ENCODE results near the gene NLRP9.
"Not testable (repeated sequence)": the region's sequence is repeated elsewhere in the genome, so short reads cannot be mapped to it uniquely, and the experiment has no call there.

The NLRP9 gene

GRCh38 chr19:55738302-55738701, at the start of gene NLRP9:
Gene NLRP9, minus strand, starts transcription at chr19:55738402. Its CDS starts 28 bp downstream, at chr19:55738374.
- no peak for DNase-seq

- DNase-seq, result no peak
Measured at GRCh38 chr19:55781112-55781511, 42.9 kb upstream of the NLRP9 start.

- DNase-seq, result no peak
Measured at GRCh38 chr19:55778331-55778730, 40.1 kb upstream of the NLRP9 start.

GRCh38 chr19:55777528-55777927, 39.3 kb upstream of the NLRP9 start:
- DNase-seq, result no peak

GRCh38 chr19:55769632-55770031, 31.4 kb upstream of the NLRP9 start:
- DNase-seq, result not testable (repeated sequence)

- DNase-seq, result not testable (repeated sequence)
Measured at GRCh38 chr19:55768818-55769217, 30.6 kb upstream of the NLRP9 start, which contains the start of gene RFPL4AL1. Gene RFPL4AL1, plus strand, starts transcription at chr19:55769118. Its CDS starts 2,687 bp downstream, at chr19:55771805.

- DNase-seq, result no peak
Measured at GRCh38 chr19:55766466-55766865, 28.3 kb upstream of the NLRP9 start.

- not testable (repeated sequence) for DNase-seq
Measured at GRCh38 chr19:55758797-55759196, 20.6 kb upstream of the NLRP9 start, which contains the start of gene RFPL4A. Gene RFPL4A, plus strand, starts transcription at chr19:55759097. Its CDS starts 2,704 bp downstream, at chr19:55761801.

GRCh38 chr19:55756808-55757207, 18.6 kb upstream of the NLRP9 start:
- not testable (repeated sequence) for DNase-seq

GRCh38 chr19:55753401-55753800, 15.2 kb upstream of the NLRP9 start:
- DNase-seq, result no peak

GRCh38 chr19:55750715-55751114, 12.5 kb upstream of the NLRP9 start:
- no peak for DNase-seq

GRCh38 chr19:55730378-55730777, 7.8 kb downstream of the NLRP9 start:
- DNase-seq, result not testable (repeated sequence)

GRCh38 chr19:55723491-55723890, 14.7 kb downstream of the NLRP9 start:
- DNase-seq, result no peak

- no peak for DNase-seq
Measured at GRCh38 chr19:55720801-55721200, 17.4 kb downstream of the NLRP9 start.

GRCh38 chr19:55720214-55720746, 17.9 kb downstream of the NLRP9 start:
- DNase-seq, result no peak

GRCh38 chr19:55717879-55718711, 20.1 kb downstream of the NLRP9 start:
- not testable (repeated sequence) for DNase-seq

- no peak for DNase-seq
Measured at GRCh38 chr19:55717251-55717650, 21.0 kb downstream of the NLRP9 start.

GRCh38 chr19:55716531-55716930, 21.7 kb downstream of the NLRP9 start:
- DNase-seq, result no peak

GRCh38 chr19:55712804-55713631, 25.2 kb downstream of the NLRP9 start:
- DNase-seq, result no peak

- DNase-seq, result no peak
Measured at GRCh38 chr19:55711719-55712118, 26.5 kb downstream of the NLRP9 start.

- DNase-seq, result no peak
Measured at GRCh38 chr19:55705972-55706371, 32.2 kb downstream of the NLRP9 start.

GRCh38 chr19:55704494-55705245, 33.5 kb downstream of the NLRP9 start:
- DNase-seq, result no peak
